Choroid plexus epithelial cell (primary cell): ENCODE data around the gene TLK2.

ENCODE experiments used
- DNase-seq: peaks from one replicate; pipeline ENCODE4 v3.0.0-alpha.2; 2010; ENCODE audit warnings: low read depth
- H3K4me3 ChIP-seq: 2 replicates; pipeline ENCODE4 v1.5.1; 2011; ENCODE audit warnings: low read depth, mild to moderate bottlenecking, control low read depth, low read length, moderate library complexity
- CTCF ChIP-seq: conservative IDR thresholded peaks from 2 replicates; pipeline ENCODE4 v1.5.1; 2011; ENCODE audit warnings: low read depth, mild to moderate bottlenecking, control low read depth, inconsistent platforms, low read length, moderate library complexity

Gene TLK2

GRCh38 chr17:62626719-62627218 lies 148.1 kb downstream of the TLK2 start:
- DNase-seq, result peak; percentile 91
- H3K4me3 ChIP-seq, result peak overlapping the region; percentile 84
- no peak for TF ChIP-seq CTCF

GRCh38 chr17:62627219-62627903 lies 148.7 kb downstream of the TLK2 start, which contains the start of gene MRC2:
TSS of gene MRC2 (plus strand) at chr17:62627670. CDS start at chr17:62627803, 133 bp downstream.
- TF ChIP-seq CTCF, result no peak
- DNase-seq, result peak; percentile 89
- H3K4me3 ChIP-seq, result peak within 1 kb of the TSS; percentile 84

GRCh38 chr17:62627904-62628633 lies 149.4 kb downstream of the TLK2 start:
- DNase-seq, result peak; percentile 78
- peak overlapping the region; percentile 84 for H3K4me3 ChIP-seq
- TF ChIP-seq CTCF, result no peak

GRCh38 chr17:62628831-62629555 lies 150.4 kb downstream of the TLK2 start:
- TF ChIP-seq CTCF, result no peak
- H3K4me3 ChIP-seq, result peak overlapping the region; percentile 84
- peak; percentile 86 for DNase-seq

GRCh38 chr17:62629556-62630364 lies 151.1 kb downstream of the TLK2 start:
- TF ChIP-seq CTCF, result no peak
- H3K4me3 ChIP-seq, result peak overlapping the region; percentile 84
- DNase-seq, result no peak

GRCh38 chr17:62630365-62631085 lies 151.9 kb downstream of the TLK2 start:
- TF ChIP-seq CTCF, result no peak
- no peak for DNase-seq
- H3K4me3 ChIP-seq, result peak overlapping the region; percentile 84
